ENCODE measurements around the gene LAMA4.

Gene LAMA4

GRCh38 chr6:112128208-112128607 lies 126.2 kb downstream of the LAMA4 start:
- H2BK120ac ChIP-seq (ENCODE audit: low read depth, low read length) = no peak overlapping the region
- H3K79me1 ChIP-seq (ENCODE audit: low read depth, low read length) = no peaks in the 10 kb centered on the region
- WGBS, 2 donors (ENCODE audit: extremely low coverage in 2 of 2, insufficient read length in 2 of 2, insufficient replicate concordance in 1 of 2) = no CpG with 5 or more reads among the region's 5 CpGs
- no peak for DNase-seq (ENCODE audit: low spot score)
- H4K8ac ChIP-seq (ENCODE audit: low read depth, low read length) = no peak overlapping the region
- H2BK15ac ChIP-seq (ENCODE audit: low read length) = no peak overlapping the region
- no peak overlapping the region for H3K4me3 ChIP-seq (ENCODE audit: low read length in 2 of 2)
- H3K4me1 ChIP-seq (ENCODE audit: control insufficient read depth in 2 of 2, insufficient read depth in 1 of 2, low read depth in 1 of 2, low read length in 2 of 2) = no peaks in the 10 kb centered on the region
- no peak overlapping the region for H2AK5ac ChIP-seq (ENCODE audit: low read depth, low read length)
- H2BK12ac ChIP-seq (ENCODE audit: low read length) = no peak overlapping the region
- no peaks in the 10 kb centered on the region for H3K9me3 ChIP-seq (replicated peaks in 1 of 2; ENCODE audit: control insufficient read depth in 2 of 2, insufficient read depth in 1 of 2, low read depth in 1 of 2, low read length in 2 of 2)
- no peak overlapping the region for H4K91ac ChIP-seq (ENCODE audit: low read depth, low read length, poor library complexity)
- H3K9ac ChIP-seq (ENCODE audit: low read depth, low read length, poor library complexity) = no peak overlapping the region
- H3K23ac ChIP-seq (ENCODE audit: low read depth, low read length, poor library complexity) = no peak overlapping the region
- H3K14ac ChIP-seq (ENCODE audit: low read length) = no peak overlapping the region
- H3K36me3 ChIP-seq (replicated peaks in 1 of 2; ENCODE audit: control insufficient read depth in 2 of 2, insufficient read depth in 2 of 2, low read length in 2 of 2) = no peaks in the 10 kb centered on the region
- no peak overlapping the region for H2AFZ ChIP-seq (ENCODE audit: low read length)
- no peak overlapping the region for H3K27ac ChIP-seq (replicated peaks; ENCODE audit: low read length)
- H3K18ac ChIP-seq (ENCODE audit: low read length) = no peak overlapping the region
- H3K27me3 ChIP-seq (ENCODE audit: control insufficient read depth in 3 of 3, insufficient read depth in 3 of 3, low read depth in 1 of 3, low read length in 3 of 3) = no peaks in the 10 kb centered on the region
- H3K4me2 ChIP-seq (ENCODE audit: insufficient read depth, low read length, poor library complexity, severe bottlenecking) = no peak overlapping the region
- H2BK5ac ChIP-seq (ENCODE audit: low read length) = no peak overlapping the region
- H3K4ac ChIP-seq (ENCODE audit: low read length) = no peak overlapping the region

GRCh38 chr6:112123982-112124381 lies 130.4 kb downstream of the LAMA4 start:
- H3K4me3 ChIP-seq (ENCODE audit: low read length in 2 of 2) = no peak overlapping the region
- H3K4me1 ChIP-seq (ENCODE audit: control insufficient read depth in 2 of 2, insufficient read depth in 1 of 2, low read depth in 1 of 2, low read length in 2 of 2) = no peaks in the 10 kb centered on the region
- no peak overlapping the region for H2BK5ac ChIP-seq (ENCODE audit: low read length)
- no peak overlapping the region for H3K18ac ChIP-seq (ENCODE audit: low read length)
- H3K79me1 ChIP-seq (ENCODE audit: low read depth, low read length) = no peaks in the 10 kb centered on the region
- H3K9me3 ChIP-seq (replicated peaks in 1 of 2; ENCODE audit: control insufficient read depth in 2 of 2, insufficient read depth in 1 of 2, low read depth in 1 of 2, low read length in 2 of 2) = no peaks in the 10 kb centered on the region
- no peak overlapping the region for H2BK12ac ChIP-seq (ENCODE audit: low read length)
- no peak overlapping the region for H3K9ac ChIP-seq (ENCODE audit: low read depth, low read length, poor library complexity)
- no peak overlapping the region for H2AK5ac ChIP-seq (ENCODE audit: low read depth, low read length)
- no peaks in the 10 kb centered on the region for H3K27me3 ChIP-seq (ENCODE audit: control insufficient read depth in 3 of 3, insufficient read depth in 3 of 3, low read depth in 1 of 3, low read length in 3 of 3)
- H2BK15ac ChIP-seq (ENCODE audit: low read length) = no peak overlapping the region
- H2BK120ac ChIP-seq (ENCODE audit: low read depth, low read length) = no peak overlapping the region
- no peak overlapping the region for H3K23ac ChIP-seq (ENCODE audit: low read depth, low read length, poor library complexity)
- H3K4ac ChIP-seq (ENCODE audit: low read length) = no peak overlapping the region
- no peak overlapping the region for H3K27ac ChIP-seq (replicated peaks; ENCODE audit: low read length)
- H3K14ac ChIP-seq (ENCODE audit: low read length) = no peak overlapping the region
- no peaks in the 10 kb centered on the region for H3K36me3 ChIP-seq (replicated peaks in 1 of 2; ENCODE audit: control insufficient read depth in 2 of 2, insufficient read depth in 2 of 2, low read length in 2 of 2)
- H4K91ac ChIP-seq (ENCODE audit: low read depth, low read length, poor library complexity) = no peak overlapping the region
- DNase-seq (ENCODE audit: low spot score) = no peak
- H4K8ac ChIP-seq (ENCODE audit: low read depth, low read length) = no peak overlapping the region
- H3K4me2 ChIP-seq (ENCODE audit: insufficient read depth, low read length, poor library complexity, severe bottlenecking) = no peak overlapping the region
- H2AFZ ChIP-seq (ENCODE audit: low read length) = no peak overlapping the region
- WGBS, 2 donors (ENCODE audit: extremely low coverage in 2 of 2, insufficient read length in 2 of 2, insufficient replicate concordance in 1 of 2) = no CpG with 5 or more reads among the region's 1 CpG

GRCh38 chr6:112122756-112123155 lies 131.6 kb downstream of the LAMA4 start:
- H2BK5ac ChIP-seq (ENCODE audit: low read length) = no peak overlapping the region
- no peak overlapping the region for H3K4me2 ChIP-seq (ENCODE audit: insufficient read depth, low read length, poor library complexity, severe bottlenecking)
- no peak overlapping the region for H3K27ac ChIP-seq (replicated peaks; ENCODE audit: low read length)
- H2BK120ac ChIP-seq (ENCODE audit: low read depth, low read length) = no peak overlapping the region
- H3K4me1 ChIP-seq (ENCODE audit: control insufficient read depth in 2 of 2, insufficient read depth in 1 of 2, low read depth in 1 of 2, low read length in 2 of 2) = no peaks in the 10 kb centered on the region
- WGBS, 2 donors (ENCODE audit: extremely low coverage in 2 of 2, insufficient read length in 2 of 2, insufficient replicate concordance in 1 of 2) = no CpG with 5 or more reads among the region's 2 CpGs
- H3K4me3 ChIP-seq (ENCODE audit: low read length in 2 of 2) = no peak overlapping the region
- no peak overlapping the region for H3K4ac ChIP-seq (ENCODE audit: low read length)
- H3K79me1 ChIP-seq (ENCODE audit: low read depth, low read length) = no peaks in the 10 kb centered on the region
- no peak overlapping the region for H3K14ac ChIP-seq (ENCODE audit: low read length)
- no peak overlapping the region for H3K18ac ChIP-seq (ENCODE audit: low read length)
- DNase-seq (ENCODE audit: low spot score) = no peak
- no peak overlapping the region for H4K8ac ChIP-seq (ENCODE audit: low read depth, low read length)
- peak overlapping the region; percentile 49 for H2AFZ ChIP-seq (ENCODE audit: low read length)
- H2BK12ac ChIP-seq (ENCODE audit: low read length) = no peak overlapping the region
- no peak overlapping the region for H2BK15ac ChIP-seq (ENCODE audit: low read length)
- no peak overlapping the region for H2AK5ac ChIP-seq (ENCODE audit: low read depth, low read length)
- H3K9me3 ChIP-seq (replicated peaks in 1 of 2; ENCODE audit: control insufficient read depth in 2 of 2, insufficient read depth in 1 of 2, low read depth in 1 of 2, low read length in 2 of 2) = no peaks in the 10 kb centered on the region
- H3K36me3 ChIP-seq (replicated peaks in 1 of 2; ENCODE audit: control insufficient read depth in 2 of 2, insufficient read depth in 2 of 2, low read length in 2 of 2) = no peaks in the 10 kb centered on the region
- H3K23ac ChIP-seq (ENCODE audit: low read depth, low read length, poor library complexity) = no peak overlapping the region
- H4K91ac ChIP-seq (ENCODE audit: low read depth, low read length, poor library complexity) = no peak overlapping the region
- no peaks in the 10 kb centered on the region for H3K27me3 ChIP-seq (ENCODE audit: control insufficient read depth in 3 of 3, insufficient read depth in 3 of 3, low read depth in 1 of 3, low read length in 3 of 3)
- no peak overlapping the region for H3K9ac ChIP-seq (ENCODE audit: low read depth, low read length, poor library complexity)

- Histone ChIP-seq H2BK12ac (ENCODE audit: low read length) (no peak overlapping the region), H2AFZ (ENCODE audit: low read length) (no peak overlapping the region), H3K27ac (replicated peaks; ENCODE audit: low read length) (no peak overlapping the region), H3K4ac (ENCODE audit: low read length) (no peak overlapping the region), H2AK5ac (ENCODE audit: low read depth, low read length) (no peak overlapping the region), H3K36me3 (replicated peaks in 1 of 2; ENCODE audit: control insufficient read depth in 2 of 2, insufficient read depth in 2 of 2, low read length in 2 of 2) (no peaks in the 10 kb centered on the region), H3K27me3 (ENCODE audit: control insufficient read depth in 3 of 3, insufficient read depth in 3 of 3, low read depth in 1 of 3, low read length in 3 of 3) (no peaks in the 10 kb centered on the region), H2BK15ac (ENCODE audit: low read length) (no peak overlapping the region), H4K91ac (ENCODE audit: low read depth, low read length, poor library complexity) (no peak overlapping the region), H3K4me3 (ENCODE audit: low read length in 2 of 2) (no peak overlapping the region), H2BK5ac (ENCODE audit: low read length) (no peak overlapping the region), H3K4me1 (ENCODE audit: control insufficient read depth in 2 of 2, insufficient read depth in 1 of 2, low read depth in 1 of 2, low read length in 2 of 2) (peaks cover 0 to 2% of the 10 kb centered on the region in 2 donors), H2BK120ac (ENCODE audit: low read depth, low read length) (no peak overlapping the region), H3K18ac (ENCODE audit: low read length) (no peak overlapping the region), H3K9ac (ENCODE audit: low read depth, low read length, poor library complexity) (no peak overlapping the region), H3K23ac (ENCODE audit: low read depth, low read length, poor library complexity) (no peak overlapping the region), H3K14ac (ENCODE audit: low read length) (no peak overlapping the region), H4K8ac (ENCODE audit: low read depth, low read length) (no peak overlapping the region), H3K9me3 (replicated peaks in 1 of 2; ENCODE audit: control insufficient read depth in 2 of 2, insufficient read depth in 1 of 2, low read depth in 1 of 2, low read length in 2 of 2) (no peaks in the 10 kb centered on the region), H3K4me2 (ENCODE audit: insufficient read depth, low read length, poor library complexity, severe bottlenecking) (no peak overlapping the region), H3K79me1 (ENCODE audit: low read depth, low read length) (no peaks in the 10 kb centered on the region)
- no peak for DNase-seq (ENCODE audit: low spot score)
These were observed 136.3 kb downstream of the LAMA4 start for GRCh38 chr6:112118034-112118433.

All from neuronal stem cell (in vitro differentiated cells).